22Rv1 (cell line): ENCODE results near the gene VRTN.

ENCODE experiments used
- H3K27ac ChIP-seq: fragments of 450-650 bp; 2 replicates; pipeline ENCODE4 v1.5.1; 2017
- CTCF ChIP-seq: fragments of 450-650 bp; IDR thresholded peaks from 2 replicates; pipeline ENCODE4 v1.5.1; 2017; ENCODE audit warnings: mild to moderate bottlenecking
- ZFX ChIP-seq: fragments of 450-650 bp; IDR thresholded peaks from 2 replicates; pipeline ENCODE4 v1.6.1; 2017; ENCODE audit warnings: antibody characterized with exemption, borderline replicate concordance

Gene VRTN

GRCh38 chr14:74348241-74348734, at the start of gene VRTN:
TSS of gene VRTN (plus strand) at chr14:74348471. CDS start at chr14:74356784, 8,313 bp downstream.
- TF ChIP-seq CTCF, result no peak
- TF ChIP-seq ZFX, result no peak
- H3K27ac ChIP-seq, result no peak within 1 kb of the TSS

GRCh38 chr14:74299061-74299545, 49.2 kb upstream of the VRTN start:
- H3K27ac ChIP-seq, result no peak overlapping the region
- TF ChIP-seq CTCF, result no peak

- no peak overlapping the region for H3K27ac ChIP-seq
- no peak for TF ChIP-seq ZFX
- no peak for TF ChIP-seq CTCF
These were observed 46.6 kb upstream of the VRTN start for GRCh38 chr14:74301594-74302151.

GRCh38 chr14:74302152-74302628, 46.1 kb upstream of the VRTN start:
- no peak for TF ChIP-seq CTCF
- TF ChIP-seq ZFX, result no peak
- H3K27ac ChIP-seq, result peak overlapping the region; percentile 56

GRCh38 chr14:74302634-74303569, 45.4 kb upstream of the VRTN start, which contains the start of gene ABCD4:
TSS of gene ABCD4 (minus strand) at chr14:74302934. CDS start at chr14:74302912, 22 bp downstream.
- peak within 1 kb of the TSS; percentile 56 for H3K27ac ChIP-seq
- TF ChIP-seq ZFX, result no peak
- TF ChIP-seq CTCF, result peak; percentile 87

- TF ChIP-seq ZFX (no peak), CTCF (no peak)
- H3K27ac ChIP-seq, result no peak overlapping the region
These were observed 39.6 kb upstream of the VRTN start for GRCh38 chr14:74308695-74309094.
